CD4-positive, CD25-positive, alpha-beta regulatory T cell (primary cell): ENCODE results near the gene RNPS1. TPM values are rescaled to one million over a fixed set of nuclear protein-coding genes. Genes with fewer than 3 reads are reported as not detected.

ENCODE experiments used
- ATAC-seq, 2 donors: fragments of 150-1000 bp; cut with Tn5 transposase; one replicate each; pipeline ENCODE4 v1.10.0; 2021; ENCODE audit warnings: low read depth in 2 of 2, moderate number of reproducible peaks in 2 of 2, moderate library complexity in 1 of 2
- DNase-seq, 3 donors: peaks; one replicate each; pipeline versions ENCODE4 v3.0.0 to v3.0.0-alpha.2; 2012 to 2022; ENCODE audit warnings: mixed read lengths in 1 of 3
- H3K27ac ChIP-seq: one replicate; pipeline ENCODE4 v1.7.0; 2013; ENCODE audit warnings: mild to moderate bottlenecking, low read length; ENCODE audit not compliant: insufficient read depth, poor library complexity, severe bottlenecking
- H3K27me3 ChIP-seq: one replicate; pipeline ENCODE4 v1.7.0; 2013; ENCODE audit warnings: low read length; ENCODE audit not compliant: control insufficient read depth, insufficient read depth
- H3K36me3 ChIP-seq: one replicate; pipeline ENCODE4 v1.7.0; 2013; ENCODE audit warnings: mild to moderate bottlenecking, low read length, moderate library complexity; ENCODE audit not compliant: control insufficient read depth, insufficient read depth
- H3K4me1 ChIP-seq: 2 replicates; pipeline ENCODE4 v1.7.0; 2013; ENCODE audit warnings: mild to moderate bottlenecking, low read length; ENCODE audit not compliant: insufficient read depth, control insufficient read depth, poor library complexity, severe bottlenecking
- H3K4me3 ChIP-seq: one replicate; pipeline ENCODE4 v1.7.0; 2013; ENCODE audit warnings: low read depth, mild to moderate bottlenecking, low read length, moderate library complexity
- H3K9me3 ChIP-seq, 2 experiments: 1 replicate in 1 of 2; 2 replicates in 1 of 2; pipeline ENCODE4 v1.7.0; 2013; ENCODE audit warnings: low read length in 2 of 2, mild to moderate bottlenecking in 1 of 2, moderate library complexity in 1 of 2; ENCODE audit not compliant: control insufficient read depth in 2 of 2
- H3K27ac Mint-ChIP-seq, 3 donors: one replicate each; pipeline ENCODE4 v1.8.0; 2020 to 2022; ENCODE audit warnings: mild to moderate bottlenecking in 3 of 3, mixed read lengths in 3 of 3, moderate library complexity in 2 of 3
- H3K27me3 Mint-ChIP-seq: one replicate; pipeline ENCODE4 v1.8.0; 2022; ENCODE audit warnings: mild to moderate bottlenecking, mixed read lengths
- H3K36me3 Mint-ChIP-seq: one replicate; pipeline ENCODE4 v1.8.0; 2020; ENCODE audit warnings: mixed read lengths
- H3K4me1 Mint-ChIP-seq, 4 donors: one replicate each; pipeline ENCODE4 v1.8.0; 2020 to 2022; ENCODE audit warnings: mixed read lengths in 4 of 4, mild to moderate bottlenecking in 1 of 4
- H3K4me3 Mint-ChIP-seq, 4 donors: one replicate each; pipeline ENCODE4 v1.8.0; 2020 to 2022; ENCODE audit warnings: mild to moderate bottlenecking in 4 of 4, mixed read lengths in 4 of 4, moderate library complexity in 3 of 4
- H3K9me3 Mint-ChIP-seq, 7 donors: one replicate each; pipeline ENCODE4 v1.8.0; 2020 to 2022; ENCODE audit warnings: mixed read lengths in 7 of 7, mild to moderate bottlenecking in 3 of 7, moderate library complexity in 2 of 7
- polyA plus RNA-seq, 4 donors: library from polyadenylated mRNA; unstranded; fragments of 300-500 nt; fragmentation: Illumina TruSeq; gene quantifications; one replicate each; pipeline ENCODE4 v1.2.3, GENCODE V29; 2021
- total RNA-seq: library from RNA; stranded (reverse); gene quantifications from one replicate; pipeline ENCODE4 v1.2.3, GENCODE V29; 2022

Gene RNPS1
- total and polyA plus RNA-seq, 5 donors from 2014 or later: 189 to 230 (median 212) TPM

- Mint-ChIP-seq H3K4me1 (no peaks in the 10 kb centered on the region), H3K27me3 (no peaks in the 10 kb centered on the region), H3K9me3 (no peaks in the 10 kb centered on the region), H3K27ac (no peak overlapping the region), H3K36me3 (no peaks in the 10 kb centered on the region), H3K4me3 (no peak overlapping the region)
- ATAC-seq (no peak), DNase-seq (no peak)
- Histone ChIP-seq H3K4me1 (no peaks in the 10 kb centered on the region), H3K27me3 (no peaks in the 10 kb centered on the region), H3K4me3 (no peak overlapping the region), H3K27ac (no peak overlapping the region), H3K9me3 (no peaks in the 10 kb centered on the region), H3K36me3 (no peaks in the 10 kb centered on the region)
Measured at GRCh38 chr16:2296661-2297505, 29.0 kb upstream of the RNPS1 start.

GRCh38 chr16:2295056-2295798 lies 27.3 kb upstream of the RNPS1 start:
- Histone ChIP-seq H3K36me3 (no peaks in the 10 kb centered on the region), H3K27me3 (no peaks in the 10 kb centered on the region), H3K27ac (no peak overlapping the region), H3K9me3 (no peaks in the 10 kb centered on the region), H3K4me3 (no peak overlapping the region), H3K4me1 (no peaks in the 10 kb centered on the region)
- peaks cover under 1% of the 10 kb centered on the region for H3K36me3 Mint-ChIP-seq
- no peaks in the 10 kb centered on the region for H3K4me1 Mint-ChIP-seq
- no peak overlapping the region for H3K4me3 Mint-ChIP-seq
- no peak for ATAC-seq
- no peaks in the 10 kb centered on the region for H3K27me3 Mint-ChIP-seq
- no peak overlapping the region for H3K27ac Mint-ChIP-seq
- H3K9me3 Mint-ChIP-seq: no peaks in the 10 kb centered on the region
- no peak for DNase-seq

- no peak for ATAC-seq
- Mint-ChIP-seq H3K36me3 (peaks cover 5% of the 10 kb centered on the region), H3K27me3 (no peaks in the 10 kb centered on the region), H3K27ac (no peak overlapping the region), H3K4me3 (no peak overlapping the region), H3K9me3 (no peaks in the 10 kb centered on the region), H3K4me1 (no peaks in the 10 kb centered on the region)
- DNase-seq: no peak
- no peaks in the 10 kb centered on the region for H3K4me1 ChIP-seq
- no peaks in the 10 kb centered on the region for H3K36me3 ChIP-seq
- no peak overlapping the region for H3K27ac ChIP-seq
- H3K9me3 ChIP-seq: no peaks in the 10 kb centered on the region
- H3K4me3 ChIP-seq: no peak overlapping the region
- H3K27me3 ChIP-seq: no peaks in the 10 kb centered on the region
Measured at GRCh38 chr16:2292221-2292620, 24.3 kb upstream of the RNPS1 start.

GRCh38 chr16:2289282-2289681 lies 21.4 kb upstream of the RNPS1 start:
- no peaks in the 10 kb centered on the region for H3K27me3 Mint-ChIP-seq
- DNase-seq: no peak
- H3K9me3 Mint-ChIP-seq: no peaks in the 10 kb centered on the region
- no peaks in the 10 kb centered on the region for H3K4me1 Mint-ChIP-seq
- H3K27ac ChIP-seq: no peak overlapping the region
- no peaks in the 10 kb centered on the region for H3K9me3 ChIP-seq
- no peak overlapping the region for H3K4me3 Mint-ChIP-seq
- H3K4me3 ChIP-seq: no peak overlapping the region
- no peak overlapping the region for H3K27ac Mint-ChIP-seq
- H3K36me3 ChIP-seq: no peaks in the 10 kb centered on the region
- ATAC-seq: no peak
- H3K4me1 ChIP-seq: no peaks in the 10 kb centered on the region
- H3K36me3 Mint-ChIP-seq: peaks cover 5% of the 10 kb centered on the region
- H3K27me3 ChIP-seq: no peaks in the 10 kb centered on the region

- no peaks in the 10 kb centered on the region for H3K9me3 ChIP-seq
- H3K4me1 ChIP-seq: no peaks in the 10 kb centered on the region
- Mint-ChIP-seq H3K27me3 (no peaks in the 10 kb centered on the region), H3K9me3 (no peaks in the 10 kb centered on the region), H3K36me3 (peaks cover 6% of the 10 kb centered on the region), H3K4me1 (no peaks in the 10 kb centered on the region), H3K4me3 (no peak overlapping the region), H3K27ac (no peak overlapping the region)
- H3K4me3 ChIP-seq: no peak overlapping the region
- ATAC-seq (no peak), DNase-seq (no peak)
- no peak overlapping the region for H3K27ac ChIP-seq
- no peaks in the 10 kb centered on the region for H3K36me3 ChIP-seq
- no peaks in the 10 kb centered on the region for H3K27me3 ChIP-seq
Measured at GRCh38 chr16:2288726-2289125, 20.8 kb upstream of the RNPS1 start.

GRCh38 chr16:2287916-2288547 lies 20.1 kb upstream of the RNPS1 start:
- no peak for DNase-seq
- Histone ChIP-seq H3K27me3 (no peaks in the 10 kb centered on the region), H3K4me3 (no peak overlapping the region), H3K4me1 (no peaks in the 10 kb centered on the region), H3K36me3 (no peaks in the 10 kb centered on the region), H3K27ac (no peak overlapping the region), H3K9me3 (no peaks in the 10 kb centered on the region)
- H3K4me3 Mint-ChIP-seq: no peak overlapping the region
- no peaks in the 10 kb centered on the region for H3K4me1 Mint-ChIP-seq
- no peak for ATAC-seq
- no peaks in the 10 kb centered on the region for H3K9me3 Mint-ChIP-seq
- no peak overlapping the region for H3K27ac Mint-ChIP-seq
- no peaks in the 10 kb centered on the region for H3K27me3 Mint-ChIP-seq
- H3K36me3 Mint-ChIP-seq: peaks cover 9% of the 10 kb centered on the region

GRCh38 chr16:2286550-2286949 lies 18.6 kb upstream of the RNPS1 start:
- no peaks in the 10 kb centered on the region for H3K27me3 Mint-ChIP-seq
- no peak overlapping the region for H3K27ac ChIP-seq
- H3K36me3 ChIP-seq: no peaks in the 10 kb centered on the region
- no peak overlapping the region for H3K4me3 ChIP-seq
- DNase-seq (no peak), ATAC-seq (no peak)
- H3K36me3 Mint-ChIP-seq: peaks cover 9% of the 10 kb centered on the region
- H3K27me3 ChIP-seq: no peaks in the 10 kb centered on the region
- H3K9me3 Mint-ChIP-seq: no peaks in the 10 kb centered on the region
- H3K4me1 ChIP-seq: no peaks in the 10 kb centered on the region
- no peaks in the 10 kb centered on the region for H3K9me3 ChIP-seq
- H3K27ac Mint-ChIP-seq: peak overlapping the region in 1 of 3 donors; percentile 49
- no peaks in the 10 kb centered on the region for H3K4me1 Mint-ChIP-seq
- no peak overlapping the region for H3K4me3 Mint-ChIP-seq
